ENCODE results near the gene OR13D1. TPM values are rescaled to one million over a fixed set of nuclear protein-coding genes. Genes with fewer than 3 reads are reported as not detected.
"Not testable (repeated sequence)": the region's sequence is repeated elsewhere in the genome, so short reads cannot be mapped to it uniquely, and the experiment has no call there.

OR13D1 gene, protein sequence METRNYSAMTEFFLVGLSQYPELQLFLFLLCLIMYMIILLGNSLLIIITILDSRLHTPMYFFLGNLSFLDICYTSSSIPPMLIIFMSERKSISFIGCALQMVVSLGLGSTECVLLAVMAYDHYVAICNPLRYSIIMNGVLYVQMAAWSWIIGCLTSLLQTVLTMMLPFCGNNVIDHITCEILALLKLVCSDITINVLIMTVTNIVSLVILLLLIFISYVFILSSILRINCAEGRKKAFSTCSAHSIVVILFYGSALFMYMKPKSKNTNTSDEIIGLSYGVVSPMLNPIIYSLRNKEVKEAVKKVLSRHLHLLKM
- not detected for total RNA-seq

DNA sequence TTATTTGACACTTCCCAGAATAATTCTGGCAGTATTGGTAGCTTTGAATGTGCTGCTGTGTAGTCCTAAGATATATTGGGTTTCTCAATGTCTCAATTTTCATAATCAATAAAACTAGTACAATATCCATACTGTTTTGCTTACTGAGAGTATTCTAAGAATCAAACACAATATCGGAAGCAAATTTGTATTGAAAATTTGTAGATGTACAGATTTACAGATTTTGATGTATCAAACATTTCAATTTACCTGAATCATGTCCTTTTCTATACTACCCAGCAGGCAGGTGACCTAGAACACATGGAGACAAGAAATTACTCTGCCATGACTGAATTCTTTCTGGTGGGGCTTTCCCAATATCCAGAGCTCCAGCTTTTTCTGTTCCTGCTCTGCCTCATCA lies at the start of gene OR13D1:
Gene OR13D1, plus strand, starts transcription at position 301 of the 400 bp plus-strand sequence. Its CDS starts 0 bp downstream, at position 301.
- FAIRE-seq: no peak
- DNase-seq (ENCODE audit: low spot score in 2 of 2): no peak

GRCh38 chr9:104658496-104659195 lies 35.7 kb upstream of the OR13D1 start:
- DNase-seq (ENCODE audit: low spot score in 2 of 2) (no peak), FAIRE-seq (no peak)

DNA sequence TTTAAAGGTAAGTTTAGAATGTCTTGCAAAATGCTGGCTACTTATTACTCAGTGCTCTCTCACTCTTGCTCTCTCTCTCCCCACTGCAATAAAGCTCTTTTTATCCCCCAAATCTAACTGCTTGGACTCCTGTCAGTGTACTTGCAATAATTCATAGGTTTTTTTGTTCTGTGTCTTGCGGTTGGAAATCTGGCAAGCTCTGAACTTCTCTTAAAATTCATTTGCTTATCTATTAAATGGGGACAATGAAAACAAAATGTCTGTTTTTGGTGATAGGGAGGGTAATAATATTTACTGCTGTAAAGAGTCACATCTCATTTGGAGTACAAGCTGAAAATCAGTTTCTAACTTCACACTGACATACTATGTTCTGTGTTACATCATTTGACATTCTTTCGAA lies 18.7 kb upstream of the OR13D1 start:
- no peak for FAIRE-seq
- no peak for DNase-seq (ENCODE audit: low spot score in 2 of 2)

GRCh38 chr9:104682642-104683041 lies 11.7 kb upstream of the OR13D1 start:
- DNase-seq (ENCODE audit: low spot score in 2 of 2) (peak; percentile 2 to 18), FAIRE-seq (no peak)

DNA sequence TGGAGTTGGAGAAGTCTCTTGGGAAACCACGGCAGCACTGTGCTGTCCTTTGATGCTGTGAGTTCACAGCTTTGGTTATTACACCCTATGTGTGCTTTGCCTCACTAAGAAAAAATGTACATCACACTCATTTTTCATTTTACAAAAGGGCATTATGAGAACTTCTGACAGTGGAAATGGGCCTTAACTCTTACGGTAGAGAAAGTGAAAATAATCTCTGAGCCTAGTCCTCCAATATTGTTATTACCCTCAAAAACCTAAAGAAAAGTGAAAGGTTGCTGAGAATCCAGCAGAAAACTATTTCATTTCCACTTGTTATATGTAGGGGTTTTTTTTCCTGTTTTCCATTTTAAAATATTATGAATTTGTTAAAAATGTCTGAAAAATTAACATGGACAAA lies 8.2 kb upstream of the OR13D1 start:
- DNase-seq (ENCODE audit: low spot score in 2 of 2): no peak
- no peak for FAIRE-seq

GRCh38 chr9:104700306-104700705 lies 6.0 kb downstream of the OR13D1 start:
- DNase-seq (ENCODE audit: low spot score in 2 of 2) (no peak), FAIRE-seq (no peak)

DNA sequence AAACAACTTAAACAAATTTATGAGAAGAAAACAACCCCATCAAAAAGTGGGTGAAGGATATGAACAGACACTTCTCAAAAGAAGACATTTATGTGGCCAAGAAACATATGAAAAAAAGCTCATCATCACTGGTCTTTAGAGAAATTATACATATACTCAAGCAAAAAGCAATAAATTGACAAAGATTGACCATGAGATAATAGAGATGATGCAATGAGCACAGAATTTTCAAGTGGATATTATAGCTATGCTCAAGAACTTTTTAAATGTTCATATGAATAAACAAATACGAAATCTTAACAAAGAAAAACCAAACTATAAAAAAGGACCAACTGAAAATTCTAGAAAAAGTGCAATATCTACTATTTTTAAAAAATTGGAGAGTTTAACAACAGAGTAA lies 14.4 kb downstream of the OR13D1 start:
- DNase-seq (ENCODE audit: low spot score in 2 of 2); FAIRE-seq: not testable (repeated sequence)

DNA sequence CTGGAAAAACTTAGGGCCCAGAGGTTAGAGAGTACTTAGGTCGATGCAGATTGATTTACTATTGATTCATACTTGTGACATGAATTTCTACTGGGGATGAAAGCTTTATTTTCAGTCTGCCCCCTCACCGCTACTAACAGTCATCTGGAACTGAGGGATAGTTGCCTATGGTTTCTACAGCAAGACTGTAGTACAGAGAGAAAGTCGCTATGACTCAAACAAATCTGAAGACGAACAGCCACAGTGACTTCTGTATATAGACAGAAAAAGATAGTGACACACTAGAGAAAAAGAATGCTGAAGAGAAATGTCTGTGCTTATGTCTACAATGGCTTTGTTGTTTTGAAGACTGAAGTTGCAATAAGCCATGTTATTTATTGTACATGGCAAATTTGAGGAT lies 17.3 kb downstream of the OR13D1 start:
- no peak for DNase-seq (ENCODE audit: low spot score in 2 of 2)
- no peak for FAIRE-seq

GRCh38 chr9:104725014-104725413 lies 30.7 kb downstream of the OR13D1 start:
- no peak for DNase-seq (ENCODE audit: low spot score in 2 of 2)
- FAIRE-seq: no peak

DNA sequence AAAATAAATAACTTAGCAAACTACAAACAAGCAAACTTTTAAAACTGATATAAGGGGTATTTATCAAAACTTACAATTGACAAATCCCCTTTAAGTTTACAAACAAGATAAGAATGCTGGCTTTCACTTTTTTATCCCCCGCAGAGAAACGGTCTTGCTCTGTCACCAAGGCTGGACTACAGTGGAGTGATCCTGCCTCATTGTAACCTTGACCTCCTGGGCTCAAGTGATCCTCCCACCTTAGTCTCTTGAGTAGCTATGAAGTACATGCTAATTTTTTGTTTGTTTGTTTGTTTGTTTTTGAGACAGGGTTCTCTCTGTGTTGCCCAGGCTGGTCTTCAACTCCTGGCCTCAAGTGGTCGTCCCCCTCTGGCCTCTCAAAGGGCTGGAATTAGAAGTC lies 44.1 kb downstream of the OR13D1 start:
- DNase-seq (ENCODE audit: low spot score in 2 of 2) (no peak), FAIRE-seq (no peak)

DNA sequence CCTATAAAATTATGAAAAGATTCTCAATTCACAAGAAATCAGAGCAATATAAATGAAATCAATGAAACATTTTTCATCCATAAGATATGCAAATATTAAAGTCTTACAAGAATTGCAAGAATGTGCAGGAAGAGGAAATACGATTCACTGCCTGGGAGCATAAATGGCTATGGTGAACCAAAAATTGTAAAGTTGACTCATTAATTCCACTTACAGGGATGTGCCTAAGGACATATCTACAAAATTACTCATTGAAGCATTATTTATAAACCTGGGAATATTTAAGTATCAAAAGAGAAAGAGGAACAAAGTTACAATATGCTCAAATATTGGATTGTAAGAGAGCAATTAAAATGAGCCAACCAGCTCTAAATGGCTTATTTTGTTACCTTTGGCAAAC lies 46.3 kb downstream of the OR13D1 start:
- DNase-seq (ENCODE audit: low spot score in 2 of 2): no peak
- FAIRE-seq: no peak

DNA sequence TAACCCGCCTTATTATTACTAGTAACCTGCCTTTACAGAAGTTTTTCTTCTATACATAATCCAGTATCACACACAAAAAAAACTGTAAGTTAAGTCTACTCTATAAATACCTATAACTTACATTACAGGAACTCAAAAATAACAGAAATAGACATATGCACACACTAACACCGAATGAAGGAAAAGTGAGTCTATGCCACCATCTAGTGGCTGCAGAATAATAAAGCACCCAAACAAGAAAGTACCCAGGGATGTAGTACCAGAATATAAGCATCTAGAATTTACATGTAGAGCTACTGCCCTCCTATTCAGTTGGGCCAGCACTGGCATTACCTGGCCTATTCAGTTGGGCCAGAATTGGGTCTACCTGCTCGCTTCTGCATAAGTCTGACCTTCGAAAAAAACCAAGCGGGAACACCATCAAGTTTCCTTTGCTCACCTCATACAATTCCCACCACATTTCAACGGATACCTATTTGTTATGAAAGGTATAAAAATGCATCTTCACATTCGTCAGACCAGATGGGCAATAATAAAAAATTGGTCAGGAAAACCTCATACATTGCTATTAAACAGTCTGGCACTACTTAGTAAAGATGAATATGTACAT lies 49.2 kb downstream of the OR13D1 start:
- FAIRE-seq: peak; percentile 95
- peak; percentile 31 to 44 for DNase-seq (ENCODE audit: low spot score in 2 of 2)

Other genes with a start within 250 kb of the OR13D1 start
- gene OR13F1, start 190.3 kb upstream of the OR13D1 start, total RNA-seq: not detected
- not detected for gene OR13C4, start 167.3 kb upstream of the OR13D1 start, total RNA-seq
- not detected for gene OR13C3, start 157.7 kb upstream of the OR13D1 start, total RNA-seq
- gene OR13C8, start 125.3 kb upstream of the OR13D1 start, total RNA-seq: not detected
- 0.41 TPM for gene OR13C5, start 95.1 kb upstream of the OR13D1 start, total RNA-seq
- 0.41 TPM for gene OR13C2, start 88.9 kb upstream of the OR13D1 start, total RNA-seq
- gene OR13C9, start 76.3 kb upstream of the OR13D1 start, total RNA-seq: not detected
- gene NIPSNAP3A, start 53.2 kb downstream of the OR13D1 start, total RNA-seq: 107 TPM
- 13.5 TPM for gene NIPSNAP3B, start 69.6 kb downstream of the OR13D1 start, total RNA-seq
- 28.5 TPM for gene ABCA1, start 233.6 kb downstream of the OR13D1 start, total RNA-seq